HG02623 (cell line): ENCODE data around the gene DSG2.

Experiments used
- ATAC-seq: cut with Tn5 transposase; IDR thresholded peaks from one replicate; pipeline ENCODE4 v1.9.1; 2021; ENCODE audit warnings: moderate library complexity; ENCODE audit not compliant: unreplicated experiment

DSG2 gene

DNA sequence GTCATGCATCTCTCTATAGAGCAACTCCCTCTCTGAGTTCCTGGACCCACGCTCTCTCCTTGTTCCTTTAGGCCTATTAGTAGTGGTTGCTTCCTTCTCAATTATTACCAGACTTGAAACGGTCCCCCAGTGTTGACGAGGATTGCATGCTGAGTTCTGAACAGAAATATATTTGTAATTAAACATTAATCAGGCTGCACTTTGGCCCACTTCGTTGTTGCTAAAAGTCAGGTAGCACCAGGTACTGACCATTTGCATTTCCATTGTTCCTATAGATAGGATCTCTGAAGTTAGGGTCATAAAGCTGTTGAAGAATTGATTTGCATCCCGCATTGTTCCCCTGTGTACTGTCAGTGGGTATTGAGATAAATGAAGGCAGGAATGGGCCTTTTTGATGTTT lies 56.8 kb downstream of the DSG2 start:
- no peak for ATAC-seq

DNA sequence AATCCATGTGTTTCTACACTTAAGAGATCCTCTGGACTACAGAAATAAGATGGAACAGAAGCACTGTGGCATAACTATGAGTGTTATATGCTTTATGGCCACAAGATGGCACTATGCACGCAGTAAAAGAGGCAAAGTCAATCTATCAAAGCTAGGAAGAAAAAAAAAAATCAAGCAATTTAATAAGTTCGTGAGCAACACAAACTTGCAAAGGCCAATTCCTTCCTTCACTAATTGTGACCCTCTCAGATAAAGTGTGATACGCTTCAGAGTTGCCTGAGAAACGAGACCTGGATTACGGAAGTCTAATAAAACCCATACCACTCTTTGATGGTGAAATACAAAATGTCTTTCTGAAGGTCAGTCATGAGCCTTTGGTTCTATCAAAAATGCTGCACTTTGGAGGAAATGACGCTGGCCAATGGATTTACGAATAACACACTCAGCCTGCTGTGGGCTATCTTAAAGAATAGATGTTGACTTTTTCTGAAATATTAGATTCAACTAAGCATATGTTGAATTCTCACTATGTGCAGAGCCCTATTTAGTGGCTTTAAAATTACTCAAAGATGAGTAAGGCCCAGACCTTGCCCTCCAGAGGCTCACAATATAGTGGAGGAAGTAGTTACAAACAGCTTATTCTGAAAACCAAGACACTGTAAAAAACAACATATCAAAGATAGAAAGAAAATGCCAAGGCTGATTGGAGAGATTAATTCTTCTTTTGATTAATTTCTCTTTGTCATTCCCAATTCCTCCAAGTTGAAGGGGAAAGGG lies 58.2 kb downstream of the DSG2 start:
- peak; percentile 64 for ATAC-seq

DNA sequence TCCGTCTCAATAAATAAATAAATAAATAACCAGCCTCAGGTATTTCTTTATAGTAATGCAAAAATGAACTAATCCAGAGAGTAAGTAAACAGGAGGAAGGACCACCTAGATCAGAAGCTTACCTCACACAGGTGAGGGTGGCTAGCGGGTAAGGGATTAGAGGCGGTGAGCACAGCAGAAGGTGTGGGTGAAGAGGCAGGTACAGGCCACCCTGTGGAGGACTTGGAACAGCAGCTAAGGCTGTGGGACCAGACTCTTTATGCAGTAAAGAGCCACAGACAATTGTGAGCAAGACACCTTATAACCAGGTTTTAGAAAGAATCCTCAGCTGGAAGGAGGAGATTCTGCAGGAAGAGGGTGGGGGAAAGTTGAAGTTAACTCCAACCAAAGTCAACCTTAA lies 59.5 kb downstream of the DSG2 start:
- ATAC-seq: no peak

DNA sequence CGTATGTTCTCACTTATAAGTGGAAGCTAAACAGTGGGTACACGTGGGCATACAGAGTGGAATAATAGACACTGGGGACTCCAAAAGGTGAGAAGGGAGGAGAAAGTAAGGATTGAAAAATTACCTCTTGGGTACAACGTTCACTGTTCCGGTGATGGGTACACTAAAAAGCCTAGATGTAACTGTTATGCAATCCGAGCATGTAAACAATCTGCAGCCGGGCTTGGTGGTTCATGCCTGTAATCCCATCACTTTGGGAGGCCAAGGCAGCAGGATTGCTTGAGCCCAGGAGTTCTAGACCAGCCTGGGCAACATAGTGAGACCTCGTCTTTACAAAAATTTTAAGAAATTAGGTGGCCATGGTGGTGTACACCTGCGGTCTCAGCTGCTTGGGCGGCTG lies 60.6 kb downstream of the DSG2 start:
- ATAC-seq: no peak

DNA sequence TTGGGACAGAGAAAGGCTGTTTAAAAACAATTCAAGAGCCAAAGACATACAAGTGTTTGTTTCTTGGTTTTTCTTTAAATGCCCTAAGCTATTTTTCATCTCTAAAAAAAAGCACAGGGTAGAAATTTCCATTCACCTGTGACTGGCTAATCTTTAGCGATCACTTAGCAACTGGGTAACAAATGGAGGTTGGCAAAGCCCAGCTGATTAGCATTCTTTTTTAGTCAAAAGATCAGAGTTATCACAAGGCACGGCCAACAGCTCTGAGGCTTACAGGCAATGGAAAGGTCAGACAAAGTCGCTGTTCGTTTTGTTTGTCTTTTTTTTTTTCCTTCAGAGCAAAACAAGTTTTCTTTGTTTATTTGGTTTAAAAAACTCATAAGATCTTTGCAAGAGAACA lies 64.7 kb downstream of the DSG2 start:
- no peak for ATAC-seq

DNA sequence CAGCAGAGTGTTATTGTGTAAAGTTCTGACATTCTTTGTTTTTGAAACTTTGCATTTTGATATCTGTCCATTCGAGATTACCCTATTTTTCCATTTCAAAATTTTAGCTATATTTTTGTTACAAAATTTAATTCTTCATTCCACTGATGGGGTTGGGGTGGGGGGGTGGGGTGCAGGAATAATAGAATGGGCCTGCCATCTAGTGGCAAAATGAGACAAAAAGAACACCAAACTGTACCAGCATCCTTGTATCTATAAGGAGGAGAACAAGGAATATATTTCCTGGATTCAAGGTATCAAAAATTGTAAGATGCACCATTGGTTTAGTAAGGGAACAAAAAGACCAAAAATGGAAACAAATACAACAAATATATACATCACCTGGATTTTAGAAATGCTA lies 65.8 kb downstream of the DSG2 start:
- ATAC-seq: no peak

DNA sequence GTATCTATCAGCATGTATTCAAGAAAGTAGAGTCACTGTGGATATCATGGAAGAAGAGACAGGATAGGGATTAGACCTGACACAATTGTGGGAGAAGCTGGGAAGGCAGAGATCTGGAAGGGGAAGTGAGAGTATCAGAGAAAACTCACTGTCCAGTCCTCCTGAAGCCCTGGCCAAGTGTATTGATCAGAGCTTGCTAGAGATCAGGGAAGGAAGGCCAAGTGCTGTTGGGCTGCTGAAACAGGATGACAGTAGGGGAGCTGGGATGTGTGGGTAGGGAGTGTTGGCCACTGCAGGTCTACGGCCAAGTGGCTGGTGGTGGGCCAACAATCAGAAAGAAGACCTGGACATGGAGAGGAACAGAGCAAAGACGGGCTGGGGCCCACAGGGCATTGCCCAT lies 67.4 kb downstream of the DSG2 start:
- ATAC-seq: no peak

DNA sequence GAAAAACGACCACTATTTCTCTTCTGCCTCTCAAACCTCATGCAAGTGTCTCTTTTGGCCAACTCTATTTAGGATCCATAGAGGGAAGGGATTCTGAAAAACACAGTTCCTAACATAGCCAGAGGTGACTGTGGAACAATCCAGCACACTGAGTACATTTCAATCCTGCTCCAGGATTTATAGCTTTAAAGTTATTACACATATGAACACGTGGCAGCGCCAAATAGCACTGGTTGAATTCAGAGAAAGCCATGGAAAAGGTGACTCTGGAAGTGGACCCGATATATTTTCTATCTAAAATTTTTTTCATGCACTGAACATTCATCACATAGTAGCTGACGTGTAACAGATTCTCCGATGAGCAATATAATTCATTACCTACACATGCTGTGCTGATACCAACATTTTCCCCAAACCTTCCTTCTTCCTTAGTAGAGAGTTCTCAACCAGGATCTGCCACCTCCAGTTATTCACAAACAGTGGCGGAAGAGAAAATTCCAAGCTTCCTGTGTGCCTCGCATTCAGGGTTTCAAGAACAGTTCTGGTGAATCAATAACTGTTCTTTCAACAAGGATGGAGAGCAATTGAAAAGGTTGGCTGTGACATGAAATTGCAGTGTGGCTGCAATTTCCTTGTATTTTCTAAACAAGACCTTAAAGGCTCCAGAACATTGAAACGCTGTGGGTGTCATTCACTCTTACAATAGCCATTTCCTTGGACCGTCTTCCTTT lies 68.0 kb downstream of the DSG2 start:
- no peak for ATAC-seq

DNA sequence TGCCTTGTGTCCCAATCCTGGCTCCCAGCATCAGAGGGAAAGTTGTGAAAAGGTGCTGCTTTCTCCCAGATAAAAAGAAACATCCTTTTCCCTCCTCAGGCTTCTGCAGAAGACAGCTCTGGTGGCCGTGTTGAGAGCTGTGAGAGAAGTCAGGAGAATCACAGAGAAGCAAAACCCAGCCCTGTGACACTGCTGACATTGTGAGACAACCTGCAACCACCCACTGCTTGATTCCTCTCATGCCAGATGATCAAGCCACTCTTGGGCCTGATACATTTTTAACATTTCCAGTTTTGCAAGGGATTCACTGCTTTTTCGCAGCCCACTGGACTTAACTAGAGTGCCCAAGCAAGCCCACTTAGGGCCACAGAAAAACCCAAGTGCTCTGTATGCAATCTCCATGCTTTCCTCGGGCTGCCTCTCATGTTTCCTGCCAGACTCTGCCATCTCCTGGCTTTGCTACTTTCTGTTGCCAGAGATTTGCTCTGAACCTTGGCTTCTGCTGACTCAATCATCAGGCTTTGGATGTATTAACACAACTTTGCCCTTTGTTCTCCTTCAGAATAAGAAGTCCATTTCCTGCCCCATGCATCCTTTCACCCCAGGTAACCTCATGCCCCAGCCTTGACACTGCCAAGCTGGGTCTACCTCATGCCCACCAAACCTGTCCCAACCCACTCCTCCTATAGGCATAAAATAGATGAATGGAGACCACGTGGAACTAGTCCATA lies 68.8 kb downstream of the DSG2 start:
- no peak for ATAC-seq

DNA sequence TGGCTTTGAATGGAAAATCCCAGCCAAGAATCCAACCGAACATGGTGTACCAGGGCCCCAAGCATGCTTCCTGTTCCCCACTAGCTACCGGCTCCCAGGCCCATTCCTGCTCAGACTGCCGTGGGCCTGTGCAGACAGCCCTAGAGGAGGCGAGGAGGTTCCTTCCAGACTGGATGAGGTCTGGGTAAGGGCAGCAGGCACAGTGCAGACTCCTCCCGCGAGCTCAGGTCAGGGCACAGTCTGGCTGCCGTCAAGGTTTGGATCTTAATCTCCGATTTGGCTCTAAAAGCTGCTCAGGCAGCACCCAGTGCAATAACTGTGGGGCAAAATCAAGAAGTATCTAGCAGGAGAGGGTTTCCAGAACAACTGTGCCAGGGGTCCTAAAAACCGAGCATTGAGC lies 74.4 kb downstream of the DSG2 start:
- ATAC-seq: no peak

DNA sequence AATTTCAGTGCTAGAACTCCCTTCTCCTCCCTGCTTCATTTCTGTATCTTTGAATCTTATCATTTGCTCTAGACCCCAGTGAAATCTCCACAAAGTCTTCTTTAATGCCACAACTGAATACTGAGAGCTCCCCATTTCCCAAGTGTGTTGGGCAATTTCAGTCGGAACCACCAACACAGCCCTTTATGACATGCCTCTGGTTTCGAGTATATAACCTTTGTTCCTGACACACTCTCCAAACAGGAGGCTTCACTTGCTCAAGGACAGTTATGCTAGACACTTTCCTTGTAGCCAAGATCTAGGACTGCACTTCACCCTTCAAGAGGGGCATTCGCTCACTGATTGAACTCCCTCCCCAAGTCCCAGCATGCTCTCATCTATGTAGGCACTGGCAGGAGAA lies 75.1 kb downstream of the DSG2 start:
- ATAC-seq: no peak

DNA sequence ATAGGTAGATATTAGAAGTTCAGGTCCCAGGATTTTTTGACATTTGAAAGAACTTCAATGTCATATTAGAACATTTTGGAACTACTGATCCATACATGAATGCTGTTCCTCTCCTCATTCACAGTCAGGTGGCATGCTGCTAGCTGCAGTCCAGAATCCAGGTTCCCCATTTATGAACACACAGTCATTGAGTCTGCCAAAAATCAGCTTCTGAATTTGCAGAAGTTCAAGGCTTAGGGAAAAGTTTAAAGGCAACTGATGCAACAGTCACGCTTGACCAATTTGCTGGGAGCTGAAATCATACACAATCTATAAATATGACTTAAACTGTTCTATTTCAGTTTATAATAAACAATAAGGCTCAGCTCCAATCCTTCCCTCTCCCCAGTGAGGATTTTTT lies 76.4 kb downstream of the DSG2 start:
- ATAC-seq: no peak

DNA sequence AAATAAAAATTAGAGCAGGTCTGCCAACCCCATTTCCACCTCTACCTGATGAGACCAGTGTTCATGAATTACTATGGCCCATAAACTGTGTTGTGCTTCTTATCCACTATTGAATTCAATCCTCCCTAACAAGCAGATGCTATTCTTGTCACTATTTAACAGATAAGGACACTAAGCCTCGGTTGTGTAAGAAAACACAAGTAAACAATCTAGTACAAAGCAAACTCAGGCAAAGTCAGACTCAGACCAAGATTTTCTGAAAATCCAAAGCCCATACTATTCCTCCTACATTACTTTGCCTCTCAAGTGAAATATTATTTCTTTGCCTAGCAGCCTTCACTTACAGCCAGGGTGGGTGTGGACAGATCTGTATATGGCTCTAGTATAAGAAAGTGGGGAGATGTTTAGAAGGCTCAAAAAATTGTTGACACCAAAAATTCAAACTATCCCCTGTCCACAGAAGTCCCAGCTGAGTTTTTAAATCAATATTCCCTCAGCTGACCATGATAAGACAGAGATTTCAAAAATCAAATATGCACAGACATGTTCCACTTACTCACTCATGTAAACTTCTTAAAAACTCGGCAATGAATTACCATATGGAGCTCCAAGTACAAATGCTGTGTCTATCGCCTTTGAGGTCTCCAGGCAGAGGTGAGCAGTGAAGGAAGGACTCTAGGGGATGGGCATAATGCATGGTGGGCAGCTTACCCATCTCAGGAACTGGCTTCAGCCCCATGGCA lies 77.7 kb downstream of the DSG2 start:
- ATAC-seq: no peak

DNA sequence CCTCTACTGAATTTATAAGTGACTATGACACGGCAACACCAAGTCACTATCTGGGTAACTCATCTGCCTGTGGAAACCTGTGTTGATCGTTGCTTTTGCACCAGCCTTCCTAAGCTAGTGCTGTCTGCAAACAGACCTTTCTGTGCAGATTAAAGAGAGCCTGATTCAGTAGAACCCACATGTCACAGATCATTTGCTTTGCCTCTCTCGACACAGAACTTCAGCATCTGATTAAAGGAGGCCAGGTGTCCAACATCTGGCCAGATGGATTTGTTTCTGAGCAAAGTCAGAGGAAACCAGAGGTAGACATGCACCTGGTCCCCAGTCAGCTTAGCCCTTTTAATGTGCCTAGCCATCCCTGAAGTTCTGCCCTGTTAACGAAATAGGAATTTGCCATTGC lies 78.7 kb downstream of the DSG2 start:
- peak; percentile 68 for ATAC-seq

DNA sequence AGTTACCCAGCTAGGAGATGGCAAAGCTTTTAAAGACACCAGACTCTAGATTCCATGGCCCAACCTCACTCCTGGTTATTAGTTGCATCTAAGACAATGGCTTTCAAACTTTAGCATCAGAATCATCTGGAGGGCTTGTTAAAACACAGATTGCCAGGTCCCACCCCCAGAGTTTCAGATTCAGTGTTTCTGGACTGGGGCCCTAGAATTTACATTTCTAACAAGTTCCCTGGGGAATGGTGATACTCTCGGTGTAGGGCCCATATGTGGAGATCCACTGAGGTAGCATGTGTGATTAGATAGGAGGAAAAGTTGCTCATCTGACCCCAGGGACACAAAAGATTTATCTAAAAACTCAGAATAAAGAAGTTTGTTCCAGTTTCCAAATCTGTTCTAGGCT lies 79.2 kb downstream of the DSG2 start:
- peak; percentile 41 for ATAC-seq

DNA sequence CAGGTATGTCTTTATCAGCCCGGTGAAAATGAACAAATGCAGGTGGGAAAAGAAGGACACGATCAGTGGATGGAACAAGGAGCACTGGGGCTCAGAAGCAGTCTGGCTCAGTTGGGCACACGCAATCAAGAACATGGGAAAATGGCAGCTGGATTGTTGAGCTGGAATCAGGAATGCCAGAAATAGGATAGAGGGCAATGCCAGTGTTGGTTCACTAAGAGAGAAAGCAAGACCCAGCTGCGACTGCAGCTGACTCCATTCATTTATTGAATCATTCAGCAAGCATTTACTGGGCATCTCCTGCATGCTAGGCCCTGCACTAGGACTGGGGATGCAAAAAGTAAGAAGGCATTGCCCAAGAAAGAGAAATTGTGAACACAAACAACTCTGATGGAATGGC lies 80.1 kb downstream of the DSG2 start:
- no peak for ATAC-seq

DNA sequence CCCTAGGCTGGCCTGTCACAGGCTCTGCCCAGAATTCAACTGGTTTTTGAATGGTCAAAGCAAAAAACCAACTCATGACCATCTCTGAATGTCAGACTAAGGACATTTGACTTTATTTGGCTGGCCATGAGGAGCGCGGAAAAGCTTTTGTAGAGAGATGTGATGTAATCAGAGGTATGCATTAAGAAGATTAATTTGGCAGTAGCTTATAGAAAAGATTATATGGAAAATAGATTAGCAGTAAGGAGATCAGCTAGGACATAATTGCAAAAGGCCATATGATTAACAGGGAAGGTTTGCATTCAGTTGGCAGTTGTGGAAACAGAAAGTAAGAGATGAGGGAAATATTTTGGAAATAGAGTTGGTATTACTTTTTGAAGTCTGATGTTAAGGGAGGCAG lies 81.4 kb downstream of the DSG2 start:
- no peak for ATAC-seq

DNA sequence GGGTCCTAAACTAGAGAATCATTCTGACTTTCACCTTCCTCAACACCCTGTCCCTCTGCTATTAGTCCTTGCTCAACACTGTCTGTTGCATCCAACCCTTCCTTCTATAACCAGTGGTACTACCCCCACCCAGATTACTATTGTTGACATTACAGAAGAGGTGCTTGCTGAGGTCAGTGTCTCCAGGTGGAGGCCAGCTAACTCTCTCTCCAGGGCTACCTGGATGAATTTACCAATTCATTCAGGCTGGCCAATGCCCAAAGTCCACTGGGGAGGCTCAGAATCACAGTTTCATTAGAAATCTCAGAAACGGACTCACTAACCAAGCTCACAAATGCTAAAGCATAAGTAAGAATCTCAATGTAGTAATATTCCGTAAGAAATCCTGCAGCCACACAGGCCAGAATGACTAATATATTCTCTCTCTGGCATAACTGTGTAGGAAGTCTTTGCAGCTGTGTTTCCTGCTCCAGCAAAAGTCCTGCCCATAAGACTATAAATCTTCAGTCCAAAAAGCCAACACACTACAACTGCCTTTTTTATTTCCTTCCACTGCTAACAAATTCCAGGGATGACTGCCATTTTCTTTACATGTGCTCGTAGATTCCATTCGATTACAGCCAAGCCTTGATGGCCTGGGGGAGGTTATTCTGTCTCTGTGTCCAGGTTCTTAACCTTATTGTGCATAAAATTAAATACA lies 83.7 kb downstream of the DSG2 start:
- ATAC-seq: no peak

DNA sequence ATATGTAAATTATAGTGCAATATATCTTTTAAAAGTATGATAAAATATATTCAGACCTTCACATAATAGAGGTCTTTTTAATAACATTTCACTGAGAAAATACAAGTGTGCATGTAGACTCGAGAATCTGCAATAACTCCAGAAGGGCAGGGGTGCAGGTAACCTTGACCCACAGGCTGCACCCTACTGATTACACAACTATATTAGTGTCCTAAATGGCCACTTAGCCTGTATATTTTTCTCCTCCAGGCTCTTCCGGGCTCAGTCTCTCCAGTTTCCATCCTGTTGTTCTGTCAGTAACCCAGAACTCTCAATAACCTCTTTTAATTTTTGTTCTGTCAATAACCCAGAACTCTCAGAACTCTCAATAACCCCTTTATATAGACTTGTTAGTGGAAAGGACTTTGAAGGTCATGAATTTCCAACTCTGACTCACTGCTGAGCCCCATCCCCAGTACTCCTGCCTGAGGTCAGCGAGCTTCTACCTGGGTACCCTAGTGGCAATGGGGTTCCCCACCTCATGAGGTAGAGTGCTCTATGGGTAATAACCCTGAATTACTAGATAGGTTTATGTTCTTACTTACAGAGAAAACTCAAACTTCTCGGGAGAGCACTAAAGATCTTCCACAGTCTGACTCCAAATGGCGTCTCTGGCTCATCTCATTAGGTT lies 85.3 kb downstream of the DSG2 start:
- no peak for ATAC-seq

DNA sequence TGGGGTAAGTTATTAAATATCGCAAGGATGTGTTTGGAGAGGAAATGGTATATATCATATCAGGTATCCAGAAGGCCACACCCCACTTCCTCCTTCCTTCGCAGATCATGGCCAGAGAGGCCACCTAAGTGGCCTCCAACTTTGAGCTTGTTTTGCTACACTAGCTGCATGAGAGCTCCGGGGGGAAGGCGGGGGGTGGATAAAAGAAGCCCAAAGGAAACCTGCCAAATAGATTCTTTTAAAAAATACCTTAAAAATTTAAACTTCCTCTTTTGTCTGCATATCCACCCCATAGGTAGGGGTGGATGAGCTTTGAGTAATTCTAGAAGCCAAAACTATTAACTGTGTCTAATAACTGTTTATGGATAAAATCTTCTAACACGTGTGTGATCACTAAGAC lies 88.0 kb downstream of the DSG2 start:
- ATAC-seq: no peak
